OCI-LY1 (cell line): ENCODE results near the gene HLA-DMA.

Experiments
- EZH2 ChIP-seq: fragments of 200-600 bp; sonication (generic), shearing (Covaris generic); IDR thresholded peaks from 2 replicates; pipeline ENCODE4 v1.8.0; 2017; ENCODE audit warnings: borderline replicate concordance, mixed run types, mild to moderate bottlenecking, antibody characterized with exemption, low read length, moderate library complexity, mixed read lengths
- TF ChIP-seq, protein P1 (sequence below): fragments of 200-600 bp; sonication (generic), shearing (Covaris generic); IDR thresholded peaks from 2 replicates; pipeline ENCODE4 v1.5.1; 2017; ENCODE audit warnings: mild to moderate bottlenecking, antibody characterized with exemption, low read length, moderate library complexity, mixed read lengths

DNA sequence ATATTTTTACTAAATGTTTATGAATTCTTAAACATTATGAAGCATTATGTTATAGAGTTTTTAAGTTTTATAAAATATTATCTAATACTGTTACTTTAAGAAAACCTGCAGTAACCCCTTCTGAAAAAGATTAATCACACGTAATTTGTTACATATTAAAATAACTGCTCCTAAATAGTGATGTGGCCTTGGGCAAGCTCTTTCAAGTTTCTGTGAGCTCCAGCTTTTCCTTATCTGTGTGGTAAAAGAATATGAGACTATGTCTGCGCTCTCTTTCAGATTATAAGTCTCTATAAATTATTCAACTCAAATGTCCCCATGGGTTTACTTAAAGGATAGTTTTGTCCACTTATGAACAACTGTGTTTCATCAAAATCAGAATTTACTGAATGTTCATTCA, 44.0 kb downstream of the HLA-DMA start:
- TF ChIP-seq, protein P1, sequence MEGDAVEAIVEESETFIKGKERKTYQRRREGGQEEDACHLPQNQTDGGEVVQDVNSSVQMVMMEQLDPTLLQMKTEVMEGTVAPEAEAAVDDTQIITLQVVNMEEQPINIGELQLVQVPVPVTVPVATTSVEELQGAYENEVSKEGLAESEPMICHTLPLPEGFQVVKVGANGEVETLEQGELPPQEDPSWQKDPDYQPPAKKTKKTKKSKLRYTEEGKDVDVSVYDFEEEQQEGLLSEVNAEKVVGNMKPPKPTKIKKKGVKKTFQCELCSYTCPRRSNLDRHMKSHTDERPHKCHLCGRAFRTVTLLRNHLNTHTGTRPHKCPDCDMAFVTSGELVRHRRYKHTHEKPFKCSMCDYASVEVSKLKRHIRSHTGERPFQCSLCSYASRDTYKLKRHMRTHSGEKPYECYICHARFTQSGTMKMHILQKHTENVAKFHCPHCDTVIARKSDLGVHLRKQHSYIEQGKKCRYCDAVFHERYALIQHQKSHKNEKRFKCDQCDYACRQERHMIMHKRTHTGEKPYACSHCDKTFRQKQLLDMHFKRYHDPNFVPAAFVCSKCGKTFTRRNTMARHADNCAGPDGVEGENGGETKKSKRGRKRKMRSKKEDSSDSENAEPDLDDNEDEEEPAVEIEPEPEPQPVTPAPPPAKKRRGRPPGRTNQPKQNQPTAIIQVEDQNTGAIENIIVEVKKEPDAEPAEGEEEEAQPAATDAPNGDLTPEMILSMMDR = no peak
- no peak for TF ChIP-seq EZH2
